Tibial artery (tissue), 4 donors: ENCODE data around the gene NOL4L.

ENCODE experiments used
- DNase-seq, 2 donors: peaks; one replicate each; pipeline ENCODE4 v3.0.0-alpha.2; 2019
- H3K27ac ChIP-seq, 2 donors: fragments of 200-600 bp; sonication (generic) in 1 of 2; 1 replicate in 1 of 2; 2 replicates in 1 of 2; pipeline ENCODE4 v1.5.1; 2018 to 2019; ENCODE audit warnings: mild to moderate bottlenecking in 1 of 2
- H3K27me3 ChIP-seq, 2 donors: fragments of 200-600 bp; sonication (generic) in 1 of 2; one replicate each; pipeline versions ENCODE4 v1.5.1 to v1.6.0; 2016 to 2019
- H3K36me3 ChIP-seq, 3 donors: fragments of 200-600 bp; sonication (generic) in 2 of 3; one replicate each; pipeline ENCODE4 v1.5.1; 2016 to 2019; ENCODE audit warnings: mild to moderate bottlenecking in 2 of 3
- H3K4me1 ChIP-seq, 4 donors: fragments of 200-600 bp; sonication (generic) in 2 of 4; 1 replicate in 3 of 4; 2 replicates in 1 of 4; pipeline ENCODE4 v1.5.1; 2016 to 2019
- H3K4me3 ChIP-seq, 2 donors: fragments of 200-600 bp; sonication (generic) in 1 of 2; 1 replicate in 1 of 2; 2 replicates in 1 of 2; pipeline ENCODE4 v1.5.1; 2018 to 2019; ENCODE audit warnings: mild to moderate bottlenecking in 2 of 2
- H3K9me3 ChIP-seq, 3 donors: fragments of 200-600 bp; sonication (generic) in 1 of 3; one replicate each; pipeline ENCODE4 v1.5.1; 2016 to 2019
- CTCF ChIP-seq, 2 experiments: fragments of 200-600 bp in 1 of 2; fragments of 450-650 bp in 1 of 2; IDR thresholded peaks; one replicate each; pipeline ENCODE4 v1.5.1; 2017 to 2019; ENCODE audit warnings: antibody characterized with exemption in 2 of 2, mild to moderate bottlenecking in 1 of 2, moderate library complexity in 1 of 2
- intact Hi-C: fragments of 100-400 bp; cut with DNase I; formaldehyde crosslinking; loops from one replicate; pipeline ENCODE4 v1.15.0; 2023; ENCODE audit warnings: low total_unique reads

NOL4L gene

GRCh38 chr20:32480371-32481241 lies 104.5 kb downstream of the NOL4L start:
- H3K27me3 ChIP-seq: no peaks in the 10 kb centered on the region
- no peak for DNase-seq
- TF ChIP-seq CTCF (IDR thresholded peaks at IDR 0.05): no peak
- H3K4me3 ChIP-seq: no peak overlapping the region
- H3K9me3 ChIP-seq: no peaks in the 10 kb centered on the region
- H3K4me1 ChIP-seq: peaks cover 0 to 48% (median 26%) of the 10 kb centered on the region in 4 donors
- peak overlapping the region; percentile 33 to 61 for H3K27ac ChIP-seq
- no peaks in the 10 kb centered on the region for H3K36me3 ChIP-seq
- intact Hi-C loops: no loop called here

- H3K4me3 ChIP-seq: no peak overlapping the region
- intact Hi-C loops: loop anchor here (10.0 kb wide), 1 partner anchor 265 kb away; no protein-coding TSS in a partner anchor
- H3K4me1 ChIP-seq: peaks cover 0 to 56% (median 34%) of the 10 kb centered on the region in 4 donors
- no peak overlapping the region for H3K27ac ChIP-seq
- H3K27me3 ChIP-seq: no peaks in the 10 kb centered on the region
- H3K36me3 ChIP-seq: no peaks in the 10 kb centered on the region
- DNase-seq: no peak
- no peak for TF ChIP-seq CTCF (IDR thresholded peaks at IDR 0.05)
- H3K9me3 ChIP-seq: no peaks in the 10 kb centered on the region
Measured at GRCh38 chr20:32479697-32480171, 105.4 kb downstream of the NOL4L start.

GRCh38 chr20:32479012-32479411 lies 106.1 kb downstream of the NOL4L start:
- Histone ChIP-seq H3K36me3 (no peaks in the 10 kb centered on the region), H3K4me3 (no peak overlapping the region), H3K9me3 (no peaks in the 10 kb centered on the region), H3K27me3 (no peaks in the 10 kb centered on the region), H3K27ac (no peak overlapping the region), H3K4me1 (peaks cover 0 to 56% (median 33%) of the 10 kb centered on the region in 4 donors)
- DNase-seq: no peak
- intact Hi-C loops: loop anchor here (10.0 kb wide), 1 partner anchor 264 kb away; no protein-coding TSS in a partner anchor
- no peak for TF ChIP-seq CTCF (IDR thresholded peaks at IDR 0.05)

GRCh38 chr20:32478576-32478975 lies 106.6 kb downstream of the NOL4L start:
- TF ChIP-seq CTCF (IDR thresholded peaks at IDR 0.05): no peak
- intact Hi-C loops: loop anchor here (10.0 kb wide), 1 partner anchor 264 kb away; no protein-coding TSS in a partner anchor
- Histone ChIP-seq H3K9me3 (no peaks in the 10 kb centered on the region), H3K36me3 (no peaks in the 10 kb centered on the region), H3K4me3 (no peak overlapping the region), H3K27me3 (no peaks in the 10 kb centered on the region), H3K27ac (no peak overlapping the region), H3K4me1 (peaks cover 0 to 58% (median 31%) of the 10 kb centered on the region in 4 donors)
- DNase-seq: no peak

- DNase-seq: no peak
- TF ChIP-seq CTCF (IDR thresholded peaks at IDR 0.05): no peak
- Histone ChIP-seq H3K36me3 (no peaks in the 10 kb centered on the region), H3K9me3 (no peaks in the 10 kb centered on the region), H3K4me1 (peaks cover 0 to 65% (median 31%) of the 10 kb centered on the region in 4 donors), H3K27ac (no peak overlapping the region), H3K4me3 (no peak overlapping the region), H3K27me3 (no peaks in the 10 kb centered on the region)
- intact Hi-C loops: loop anchor here (10.0 kb wide), 1 partner anchor 263 kb away; no protein-coding TSS in a partner anchor
Measured at GRCh38 chr20:32477594-32478512, 107.3 kb downstream of the NOL4L start.
